GM12875 (cell line): ENCODE results near the gene DYNC1I1.
A peak's percentile ranks its signal among the peaks of the same experiment; 100 is the strongest.

Experiments used
- H3K4me3 ChIP-seq: one replicate; pipeline ENCODE4 v1.5.1; 2011; ENCODE audit warnings: low read depth, low read length, control low read depth
- TF ChIP-seq, protein P1 (sequence below): IDR thresholded peaks from 2 replicates; pipeline ENCODE4 v1.5.1; 2011; ENCODE audit warnings: low read depth, mild to moderate bottlenecking, control low read depth, inconsistent platforms, low read length, moderate library complexity, borderline replicate concordance; ENCODE audit not compliant: insufficient read depth

DYNC1I1 gene

DNA sequence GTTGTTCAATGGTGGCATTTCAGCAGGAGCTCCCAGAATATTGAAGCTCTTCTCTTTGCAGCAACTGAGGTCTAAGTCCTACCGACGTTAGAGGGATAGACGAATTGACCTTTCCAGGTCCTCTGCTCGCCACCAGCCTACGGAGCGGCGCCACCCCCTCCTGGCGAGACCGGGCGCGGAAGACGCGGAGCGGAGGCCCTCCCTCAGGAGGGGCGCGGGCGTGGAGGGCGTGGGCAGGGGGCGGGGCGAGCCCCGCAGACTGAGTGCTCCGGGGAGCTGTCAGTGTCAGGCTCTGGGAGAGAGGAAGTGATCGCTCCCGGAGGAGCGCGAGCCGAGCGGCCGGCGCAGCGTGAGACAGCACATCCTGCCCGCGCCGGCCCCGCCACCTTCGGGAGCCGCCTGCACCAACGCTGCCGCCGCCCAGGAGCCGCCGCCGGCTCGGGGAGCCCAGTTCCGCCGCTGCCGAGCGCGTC, at the start of gene DYNC1I1:
Gene DYNC1I1, plus strand, starts transcription at position 257 of the 473 bp plus-strand sequence. CDS start 32,176 bp downstream, outside the sequence.
- TF ChIP-seq, protein P1, sequence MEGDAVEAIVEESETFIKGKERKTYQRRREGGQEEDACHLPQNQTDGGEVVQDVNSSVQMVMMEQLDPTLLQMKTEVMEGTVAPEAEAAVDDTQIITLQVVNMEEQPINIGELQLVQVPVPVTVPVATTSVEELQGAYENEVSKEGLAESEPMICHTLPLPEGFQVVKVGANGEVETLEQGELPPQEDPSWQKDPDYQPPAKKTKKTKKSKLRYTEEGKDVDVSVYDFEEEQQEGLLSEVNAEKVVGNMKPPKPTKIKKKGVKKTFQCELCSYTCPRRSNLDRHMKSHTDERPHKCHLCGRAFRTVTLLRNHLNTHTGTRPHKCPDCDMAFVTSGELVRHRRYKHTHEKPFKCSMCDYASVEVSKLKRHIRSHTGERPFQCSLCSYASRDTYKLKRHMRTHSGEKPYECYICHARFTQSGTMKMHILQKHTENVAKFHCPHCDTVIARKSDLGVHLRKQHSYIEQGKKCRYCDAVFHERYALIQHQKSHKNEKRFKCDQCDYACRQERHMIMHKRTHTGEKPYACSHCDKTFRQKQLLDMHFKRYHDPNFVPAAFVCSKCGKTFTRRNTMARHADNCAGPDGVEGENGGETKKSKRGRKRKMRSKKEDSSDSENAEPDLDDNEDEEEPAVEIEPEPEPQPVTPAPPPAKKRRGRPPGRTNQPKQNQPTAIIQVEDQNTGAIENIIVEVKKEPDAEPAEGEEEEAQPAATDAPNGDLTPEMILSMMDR, result no peak
- peak within 1 kb of the TSS; percentile 23 for H3K4me3 ChIP-seq

DNA sequence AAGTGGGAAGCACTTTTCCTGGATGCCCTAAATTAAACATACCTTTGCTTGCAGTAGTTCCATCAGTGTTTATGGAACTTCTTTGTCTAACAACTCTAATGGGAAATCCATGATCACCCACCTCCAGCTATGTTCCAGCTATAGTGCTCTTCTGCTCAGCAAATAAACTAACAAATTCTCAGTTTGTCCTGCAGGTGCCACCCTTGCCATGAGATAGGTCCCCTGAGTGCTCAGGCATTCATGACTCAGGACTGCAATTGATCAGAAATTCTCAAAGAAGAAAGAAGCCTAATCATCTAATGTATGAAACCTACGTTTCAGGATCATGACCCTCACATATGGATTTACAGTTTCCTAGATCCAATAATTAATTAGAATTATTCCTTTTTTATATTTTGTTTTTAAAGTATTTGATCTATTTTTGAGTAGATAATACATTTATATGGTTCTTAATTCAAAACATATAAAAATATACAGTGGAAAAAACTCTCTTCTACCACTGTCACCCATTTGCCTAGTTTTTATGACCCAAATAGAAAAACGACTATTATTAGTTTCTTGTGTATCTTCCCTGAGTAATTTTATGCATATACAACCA, 48.7 kb upstream of the DYNC1I1 start:
- TF ChIP-seq, protein P1, result no peak
- no peak overlapping the region for H3K4me3 ChIP-seq

DNA sequence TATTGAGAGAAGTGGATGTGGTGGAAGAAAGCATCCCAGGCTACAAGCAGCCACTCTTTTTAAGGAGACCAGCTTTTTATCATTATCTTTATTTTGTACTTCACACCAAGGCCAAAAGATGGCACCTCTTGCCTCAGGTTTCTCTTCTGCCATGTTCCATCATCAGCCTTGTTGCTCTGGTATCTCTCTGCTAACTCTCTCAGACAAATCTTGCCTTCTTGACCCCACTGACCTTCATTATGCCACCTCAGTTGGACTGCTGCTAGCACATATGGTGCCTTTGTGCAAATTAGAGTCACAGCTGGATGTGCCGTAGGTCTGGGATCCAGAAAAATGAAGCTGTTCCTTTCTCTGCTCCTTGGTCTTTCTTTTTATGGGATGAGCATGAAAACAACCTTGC, 47.1 kb upstream of the DYNC1I1 start:
- H3K4me3 ChIP-seq, result no peak overlapping the region
- TF ChIP-seq, protein P1, result no peak

DNA sequence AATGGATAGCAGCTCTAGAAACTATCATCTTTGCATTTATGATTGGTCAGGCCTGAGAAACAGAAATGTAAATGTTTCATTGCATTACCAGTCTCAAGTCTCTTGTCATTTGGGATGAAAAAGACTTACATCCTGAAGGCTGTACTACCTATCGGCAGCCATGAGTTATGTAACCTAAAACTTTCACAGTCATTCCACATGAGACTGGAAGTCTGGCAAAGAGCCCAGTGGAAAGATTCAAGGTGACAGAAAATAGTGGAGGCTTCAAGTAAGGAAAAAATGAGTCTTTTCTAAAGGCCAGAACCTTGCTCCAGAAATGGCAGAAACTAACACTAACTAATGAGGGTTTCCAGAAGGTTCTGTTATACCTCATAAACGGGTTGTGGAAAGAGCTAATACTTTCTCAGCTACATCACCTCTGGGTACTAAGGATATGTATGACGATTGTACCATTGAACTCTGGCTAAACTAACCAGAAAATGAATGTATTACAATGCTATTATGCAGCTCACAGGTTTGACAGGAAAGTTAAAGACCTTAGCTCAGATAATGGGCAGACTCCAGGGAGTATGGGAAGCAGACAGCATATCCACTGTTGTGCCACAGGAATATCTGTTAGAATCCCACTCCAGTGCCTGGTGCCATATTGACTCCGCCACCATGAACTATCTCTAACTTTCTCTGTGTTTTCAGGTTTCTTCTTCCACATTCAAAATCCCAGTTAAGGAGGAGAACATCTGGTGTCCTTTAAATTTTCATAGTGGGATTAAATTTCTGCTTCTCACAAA, 41.7 kb upstream of the DYNC1I1 start:
- H3K4me3 ChIP-seq, result no peak overlapping the region
- TF ChIP-seq, protein P1, result no peak

DNA sequence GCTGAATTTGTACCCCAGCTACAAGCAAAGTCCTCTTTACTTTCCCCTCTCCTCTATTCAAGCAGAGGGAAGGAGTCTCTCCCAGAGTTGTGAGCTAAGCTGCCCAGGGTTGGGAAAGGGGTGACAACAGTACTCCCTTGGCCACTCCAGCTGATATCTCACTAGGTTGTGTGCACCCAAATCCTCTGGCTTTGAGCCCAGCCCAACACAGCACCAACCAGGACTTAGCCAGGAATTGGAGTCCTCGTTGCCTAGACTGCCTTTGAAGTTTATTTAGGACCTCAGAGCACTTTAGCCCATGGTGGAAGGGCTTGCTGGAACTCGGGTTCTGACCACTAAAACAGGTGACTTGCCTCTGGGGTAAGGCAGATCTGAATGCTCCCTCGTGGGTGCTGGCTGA, 35.7 kb upstream of the DYNC1I1 start:
- no peak overlapping the region for H3K4me3 ChIP-seq
- TF ChIP-seq, protein P1, result no peak

DNA sequence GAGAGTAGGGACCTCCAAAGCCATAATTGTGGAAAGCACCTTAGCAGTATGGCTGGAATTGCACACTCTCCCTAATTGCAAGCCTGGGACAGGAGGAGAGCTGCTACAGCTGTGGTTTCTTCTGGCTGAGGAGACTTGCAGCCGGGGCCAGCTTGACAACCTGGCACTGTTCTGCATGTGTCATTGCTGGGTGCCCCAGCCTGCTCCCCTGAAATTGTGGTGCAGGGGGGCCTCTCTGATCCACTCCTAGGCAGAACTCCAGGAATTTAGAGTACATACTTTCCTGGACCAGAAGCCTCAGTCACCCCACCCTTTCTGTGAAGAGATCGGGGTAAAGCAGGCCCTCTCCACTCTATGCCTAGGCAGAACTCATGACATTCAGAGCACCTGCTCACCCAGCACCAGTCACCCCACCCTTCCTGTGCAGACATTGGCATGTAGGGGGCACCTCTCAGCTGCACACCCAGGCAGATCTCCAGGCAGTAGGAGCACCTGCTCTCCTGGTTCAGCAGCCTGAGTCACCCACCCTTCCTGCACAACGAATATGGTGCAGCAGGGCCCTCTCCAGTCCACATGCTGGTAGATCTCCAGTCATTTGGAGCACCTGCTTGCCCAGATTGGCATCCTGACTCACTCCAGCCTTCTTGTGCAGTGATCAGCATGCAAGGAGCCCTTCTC, 34.4 kb upstream of the DYNC1I1 start:
- H3K4me3 ChIP-seq, result no peak overlapping the region
- TF ChIP-seq, protein P1, result no peak

DNA sequence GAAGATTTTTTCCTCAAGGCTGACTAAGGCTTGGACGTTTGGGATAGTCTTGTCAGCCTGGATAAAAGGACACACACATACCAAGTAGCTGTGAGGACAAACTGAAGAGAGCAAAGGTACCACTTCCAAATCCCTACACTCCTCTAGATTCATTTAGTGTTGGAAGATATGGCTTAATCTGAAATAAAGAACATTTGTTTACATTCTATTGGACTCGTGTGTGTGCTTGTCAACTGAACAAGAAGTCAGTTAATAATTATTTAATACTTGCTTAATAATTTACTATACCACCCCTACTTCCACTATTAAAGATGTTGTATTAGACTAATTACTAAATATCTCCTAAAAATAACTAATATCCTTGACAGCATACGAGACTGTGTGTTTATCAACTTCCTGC, 23.3 kb upstream of the DYNC1I1 start:
- H3K4me3 ChIP-seq, result no peak overlapping the region
- TF ChIP-seq, protein P1, result no peak
